DMS 273 treated with DMSO at 0.1 percent for 48 hours (cell line): ENCODE measurements around the gene IL26.

ENCODE experiments used
- DNase-seq: peaks from one replicate; lab custom pipeline; 2025; lab: John Stamatoyannopoulos, UW

The IL26 gene

DNA sequence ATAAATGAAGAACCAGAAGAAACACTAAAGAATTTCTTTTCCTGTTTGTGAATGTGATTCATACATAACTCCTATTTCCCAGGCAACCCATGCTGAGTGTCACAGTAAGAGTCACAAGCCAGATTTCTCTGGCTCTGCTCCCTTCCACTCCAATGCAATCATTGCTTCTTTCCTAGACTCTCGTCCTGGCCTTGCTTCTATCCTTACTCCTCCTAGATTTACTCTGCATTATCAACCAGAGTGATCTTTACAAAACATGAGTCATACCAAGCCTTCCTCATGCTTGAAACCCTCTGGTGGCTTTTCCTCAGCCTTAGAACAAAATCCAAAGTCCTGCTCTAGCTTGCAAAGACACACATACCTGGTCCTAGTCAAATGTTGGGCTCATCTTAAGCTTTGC is 14.5 kb upstream of the IL26 start:
- no peak for DNase-seq

DNA sequence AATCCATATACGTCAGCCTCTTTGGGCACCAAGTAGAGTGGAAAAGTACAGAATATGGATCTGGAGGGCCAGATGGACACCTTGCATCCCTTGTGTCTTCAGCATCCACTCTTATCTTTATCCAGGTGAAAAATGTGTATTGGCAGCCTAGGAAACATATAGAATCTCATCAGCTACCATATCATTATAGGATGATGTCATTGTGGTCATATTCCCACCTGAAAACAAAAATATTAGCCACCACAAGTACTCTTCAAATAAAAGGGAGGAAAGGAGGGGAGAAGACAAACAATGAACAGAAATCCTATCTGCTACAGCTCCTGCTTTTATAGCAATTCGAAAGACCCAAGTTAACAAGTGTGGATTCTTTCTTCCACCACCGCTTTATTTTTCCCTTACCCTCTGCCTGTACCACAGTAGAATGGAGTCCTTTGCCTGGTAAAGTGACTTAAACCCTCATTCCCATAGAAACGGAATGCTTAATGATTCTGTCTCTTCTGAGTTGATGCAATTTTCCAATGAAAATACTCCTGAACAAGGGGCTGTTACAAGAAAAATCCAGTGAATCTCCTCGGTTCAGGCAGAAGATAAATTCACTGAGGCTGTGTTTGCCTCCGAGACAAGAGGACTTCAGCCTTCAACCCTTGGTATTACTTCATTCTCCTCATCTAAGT is 13.8 kb upstream of the IL26 start:
- DNase-seq = no peak

DNA sequence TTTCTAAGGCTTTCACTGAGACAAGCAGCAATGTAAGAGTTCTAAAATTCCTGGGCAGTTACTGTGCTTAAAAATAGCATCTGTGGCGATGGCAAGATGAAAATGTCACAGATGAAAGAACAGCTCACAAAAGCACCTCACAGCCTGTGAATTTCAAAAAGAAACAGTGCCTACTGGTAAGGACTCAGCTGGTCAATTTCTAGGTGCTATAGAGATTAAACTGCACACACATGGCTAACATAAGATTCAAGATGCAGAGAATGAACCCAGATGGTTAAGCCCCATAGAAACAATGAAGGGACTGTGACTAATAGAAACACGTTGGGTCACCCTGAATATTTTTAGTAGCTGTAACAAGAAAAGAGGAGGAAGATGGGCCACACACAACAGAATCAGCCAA is 12.0 kb upstream of the IL26 start:
- no peak for DNase-seq

DNA sequence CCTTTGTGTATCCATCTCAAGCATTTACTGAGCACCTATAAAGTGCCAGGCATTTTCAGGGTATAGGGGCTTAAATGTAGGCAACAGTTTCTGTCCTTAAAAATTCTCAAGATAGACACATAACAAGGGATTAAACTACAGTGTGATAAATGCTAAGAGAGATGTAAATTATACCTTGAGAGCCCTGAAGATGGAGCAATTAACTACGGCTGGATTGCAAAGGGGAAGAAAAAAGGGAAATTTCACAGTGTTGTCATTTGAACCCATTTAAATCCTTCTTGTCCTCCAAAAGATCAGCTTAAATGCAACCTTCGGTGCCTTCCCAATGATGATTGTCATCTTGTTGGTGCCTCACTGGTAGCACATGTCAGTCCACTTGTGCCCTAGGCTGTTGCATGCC is 11.5 kb upstream of the IL26 start:
- DNase-seq = no peak

DNA sequence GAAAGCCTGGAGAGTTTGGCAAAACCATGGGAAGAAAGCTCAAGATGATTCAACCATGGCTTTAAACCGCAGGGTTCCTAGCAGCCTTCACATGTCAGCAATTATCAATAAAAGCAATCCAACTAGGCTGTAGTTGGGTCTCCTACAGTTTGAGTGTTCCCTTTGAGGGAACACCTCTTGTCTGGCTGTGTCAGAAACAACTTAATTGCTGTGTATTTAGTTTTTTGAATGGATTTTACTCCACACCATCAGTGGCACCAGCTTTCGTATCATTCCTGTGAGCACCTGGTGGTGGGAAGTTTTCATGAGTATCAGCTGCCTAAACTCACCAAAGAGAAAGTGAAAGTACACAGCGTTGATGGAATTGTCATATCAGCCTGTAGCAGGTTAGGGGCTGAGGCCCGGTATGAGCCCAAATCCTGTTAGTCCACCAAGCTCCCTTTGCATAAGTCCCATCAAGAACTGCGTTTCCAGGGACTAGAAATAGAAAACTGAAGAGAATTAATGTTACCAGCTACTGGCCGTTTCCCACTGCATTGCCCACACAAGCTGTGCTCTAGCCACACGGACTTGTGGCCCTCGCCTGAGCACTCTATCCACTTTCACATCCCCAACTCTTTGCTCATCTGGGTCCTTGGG is 10.9 kb upstream of the IL26 start:
- no peak for DNase-seq

DNA sequence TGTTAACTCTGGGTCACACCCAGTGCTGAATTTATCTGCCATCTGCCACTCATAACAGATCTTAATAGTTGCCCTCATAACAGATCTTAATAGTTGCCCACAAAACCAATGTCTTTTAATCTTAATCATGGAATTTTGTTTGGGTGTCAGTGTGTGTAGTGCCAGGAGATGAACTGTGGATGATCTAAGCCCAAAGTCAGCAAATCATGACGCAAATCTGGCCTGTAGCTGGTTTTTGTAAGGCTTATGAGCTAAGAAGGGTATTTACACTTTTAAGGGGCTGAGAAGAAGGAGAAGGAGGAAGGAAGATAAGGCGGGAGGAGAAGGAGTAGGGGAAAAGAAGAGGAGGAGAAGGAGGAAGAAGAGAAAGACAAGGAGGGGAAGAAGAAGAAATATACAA is 10.0 kb upstream of the IL26 start:
- DNase-seq = no peak

DNA sequence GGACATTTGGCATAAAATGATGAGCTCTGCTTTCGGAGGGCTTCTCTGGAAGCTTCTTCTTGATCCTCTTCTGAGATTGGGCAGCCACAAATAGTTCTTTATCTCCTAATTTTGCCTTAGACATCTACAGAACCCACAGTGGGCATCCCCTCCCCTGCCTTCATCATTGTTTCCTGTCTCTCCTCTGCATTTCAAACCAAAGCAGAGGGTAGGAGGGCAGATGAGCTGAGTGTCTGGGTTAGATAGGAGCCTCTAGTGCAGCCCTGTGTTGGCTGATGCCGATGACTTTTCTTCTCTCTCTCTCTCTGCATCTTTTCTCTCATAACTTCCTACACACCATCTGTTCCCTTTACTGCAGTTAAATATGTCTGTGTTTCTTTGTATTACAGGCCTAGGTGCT is 8.5 kb upstream of the IL26 start:
- DNase-seq = no peak

DNA sequence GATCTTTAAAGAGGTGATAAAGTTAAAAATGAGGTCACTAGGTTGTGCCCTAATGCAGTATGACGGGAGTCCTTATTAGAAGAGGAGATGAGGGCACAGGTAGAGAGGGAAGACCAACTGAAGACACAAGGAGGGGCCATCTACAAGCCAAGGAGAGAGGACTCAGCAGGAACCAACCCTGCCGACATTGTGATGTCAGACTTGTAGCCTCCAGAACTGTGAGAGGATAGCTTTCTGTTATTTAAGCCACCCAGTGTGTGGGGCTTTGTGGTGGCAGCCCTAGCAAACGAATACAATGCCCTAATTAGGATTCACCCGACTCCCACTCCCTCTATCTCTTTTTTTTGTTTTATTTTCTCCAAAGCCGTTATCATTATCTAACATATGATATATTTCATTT is 7.9 kb upstream of the IL26 start:
- no peak for DNase-seq

DNA sequence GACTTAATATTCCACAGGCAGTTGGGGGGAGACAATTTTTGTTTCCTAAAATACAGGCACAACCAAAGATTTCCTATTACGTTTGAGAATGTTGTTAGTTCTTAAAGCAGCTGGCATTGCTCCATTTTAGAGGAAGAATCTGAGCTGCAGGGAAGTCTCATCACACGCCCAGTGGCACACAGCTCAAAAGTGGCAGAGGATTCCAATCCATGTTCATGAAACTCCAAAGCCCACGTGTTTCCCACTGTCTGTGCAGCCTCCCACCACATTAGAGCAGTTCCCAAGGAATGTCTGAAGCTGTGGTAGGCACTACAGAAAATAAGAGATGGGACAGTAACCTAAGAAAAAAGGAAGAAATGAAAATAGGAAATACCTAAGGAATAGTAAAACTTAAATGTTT is 6.1 kb upstream of the IL26 start:
- DNase-seq = no peak

DNA sequence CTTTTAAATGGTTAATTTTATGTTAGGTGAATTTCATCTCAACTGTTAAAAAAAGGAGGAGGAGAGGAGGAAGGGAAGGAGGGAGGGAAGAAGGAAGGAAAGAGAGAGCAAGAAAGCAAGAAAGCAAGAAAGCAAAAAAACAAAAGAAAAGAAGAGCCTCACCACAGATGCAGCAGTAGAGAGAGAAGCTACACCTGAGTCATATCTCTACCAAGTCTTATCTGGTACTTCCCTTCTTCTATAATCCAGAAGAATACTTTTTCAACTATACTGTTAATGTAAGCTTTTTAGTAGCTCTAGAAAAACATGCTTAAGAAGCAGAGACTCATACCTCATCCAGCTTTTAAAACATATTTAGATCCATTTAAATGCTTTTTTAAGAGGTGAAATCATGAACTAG is 5.6 kb upstream of the IL26 start:
- DNase-seq = no peak

DNA sequence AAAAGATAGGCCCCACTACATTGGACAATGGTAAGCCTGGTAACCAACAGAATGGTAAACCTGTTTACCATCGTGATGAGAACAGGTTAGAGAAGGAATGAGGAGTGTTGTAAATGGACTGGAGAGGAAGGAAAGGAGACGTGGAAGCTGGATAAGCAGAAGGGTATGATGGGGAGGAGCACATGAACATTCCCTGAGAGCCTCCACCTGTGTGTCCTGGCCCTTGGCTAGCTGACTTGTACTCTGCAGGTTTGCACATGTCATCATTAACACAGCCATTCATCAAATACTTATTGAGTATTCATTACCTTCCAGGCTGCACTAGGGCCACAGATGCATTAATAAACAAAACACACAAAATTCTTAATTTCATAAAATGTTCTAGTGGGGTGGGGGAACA is 4.3 kb upstream of the IL26 start:
- DNase-seq = no peak

DNA sequence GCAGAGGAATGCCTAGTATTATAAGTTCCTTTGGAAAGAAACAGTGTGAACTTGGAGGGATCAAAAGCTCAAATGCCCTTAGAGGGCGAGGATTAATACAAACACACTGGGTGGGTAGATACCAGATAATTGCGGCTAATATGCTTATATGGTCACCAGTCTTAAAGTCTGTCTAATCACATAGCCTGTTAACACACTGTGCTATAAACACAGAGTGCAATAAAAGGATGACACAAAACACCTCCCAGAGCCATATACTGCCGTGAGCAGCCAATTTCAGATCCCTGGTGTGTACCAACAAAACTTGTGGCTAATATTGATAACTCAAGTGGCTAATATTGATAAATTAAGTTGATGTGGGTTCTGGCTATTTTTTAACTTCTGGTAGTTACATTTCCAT is 1.7 kb upstream of the IL26 start:
- no peak for DNase-seq

DNA sequence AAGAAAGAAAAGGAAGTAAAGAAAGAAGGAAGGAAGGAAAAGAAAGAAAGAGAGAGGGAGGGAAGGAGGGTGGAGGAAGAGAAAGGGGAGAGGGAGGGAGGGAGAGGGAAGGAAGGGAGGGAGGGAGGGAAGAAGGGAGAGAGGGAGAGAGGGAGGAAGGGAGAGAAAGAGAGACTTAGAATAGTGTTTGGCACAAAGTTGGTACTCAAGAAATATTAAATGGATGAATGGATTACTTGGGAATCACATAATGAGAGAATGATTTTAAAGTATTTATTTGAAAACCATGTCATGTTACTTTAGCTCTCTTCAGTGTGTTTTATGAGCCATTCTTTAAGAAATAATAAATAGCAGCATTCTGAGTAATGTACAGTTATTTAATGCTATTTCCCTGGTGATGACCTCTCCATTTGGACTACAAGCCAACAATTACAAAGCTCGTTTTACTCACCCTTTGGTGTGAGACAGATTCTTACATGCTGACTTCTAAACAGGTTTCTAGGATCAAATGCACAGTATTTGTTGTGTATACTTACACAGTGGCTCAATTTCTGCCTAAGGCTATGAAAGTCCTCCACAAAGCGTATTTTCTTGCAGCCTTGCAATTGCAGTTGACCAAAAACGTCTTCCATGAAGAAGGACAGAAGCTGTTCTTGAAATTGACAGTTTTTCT is 861 bp downstream of the IL26 start:
- DNase-seq = no peak

DNA sequence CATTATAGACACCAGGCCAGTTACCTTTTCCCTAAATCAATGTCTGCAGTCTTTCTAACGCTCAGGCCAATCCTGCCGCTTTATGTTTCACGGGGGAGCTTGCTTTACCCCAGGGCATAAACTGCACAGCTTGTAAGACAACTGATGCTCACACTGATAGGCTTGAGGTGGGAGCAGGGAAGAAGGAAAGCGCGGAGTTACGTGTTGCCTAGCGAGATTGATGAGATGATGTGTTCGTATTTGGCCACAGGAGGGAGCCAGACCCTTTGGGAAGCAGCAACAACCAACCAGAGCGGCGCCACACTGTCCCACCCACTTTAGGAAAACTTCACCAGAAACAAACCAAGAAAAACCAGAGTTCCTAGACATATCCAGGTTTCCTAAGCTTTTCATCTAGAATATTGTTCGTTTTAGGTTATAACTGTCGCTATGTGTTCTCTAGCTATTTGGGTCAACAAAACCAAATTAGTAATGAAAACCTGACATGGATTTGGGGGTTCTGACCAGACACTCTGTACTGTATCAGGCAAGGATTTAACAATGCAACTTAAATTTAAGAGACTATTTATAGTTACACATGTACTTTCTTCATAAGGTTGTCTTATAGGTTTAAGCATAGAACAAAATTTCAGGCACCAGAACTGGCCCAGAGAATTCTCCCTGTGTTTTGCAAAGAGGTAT is 2.4 kb downstream of the IL26 start:
- DNase-seq = peak; percentile 72

DNA sequence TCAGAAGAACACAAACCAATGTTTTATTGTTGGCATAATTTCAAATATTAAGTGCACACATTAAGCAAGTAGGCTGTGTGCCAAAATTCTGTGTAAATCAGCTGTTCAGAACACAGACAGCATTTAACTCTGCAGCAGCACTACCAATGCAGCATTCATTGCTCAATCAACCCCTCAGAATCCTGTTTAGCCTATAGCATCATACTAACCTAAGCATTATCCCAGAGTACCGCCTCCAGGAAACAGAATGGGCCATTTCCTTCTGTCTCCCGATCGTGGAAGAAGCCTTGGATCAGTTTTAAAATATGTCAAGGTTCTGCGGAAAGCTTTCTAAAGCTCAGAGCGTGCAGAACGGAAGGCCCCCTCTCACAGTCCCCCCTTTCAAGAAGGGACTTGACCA is 3.3 kb downstream of the IL26 start:
- DNase-seq = peak; percentile 15

DNA sequence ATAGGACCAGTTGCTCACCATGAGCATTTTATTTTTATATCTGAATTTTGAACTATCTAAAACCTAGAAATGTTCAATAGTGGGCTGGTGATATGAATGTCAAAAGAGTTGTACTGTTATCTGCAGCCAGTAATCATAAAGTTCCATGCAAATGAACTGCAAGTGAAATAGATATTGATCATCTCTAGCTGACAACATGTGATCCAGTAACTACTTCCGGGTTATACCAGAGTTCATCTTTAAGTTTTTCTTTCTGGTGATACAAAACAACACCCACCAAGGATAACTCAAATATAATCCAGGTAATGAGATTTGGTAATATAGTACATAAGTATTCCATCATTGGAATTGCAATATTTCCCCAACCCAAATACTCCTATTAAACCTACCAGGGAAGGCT is 4.1 kb downstream of the IL26 start:
- no peak for DNase-seq

DNA sequence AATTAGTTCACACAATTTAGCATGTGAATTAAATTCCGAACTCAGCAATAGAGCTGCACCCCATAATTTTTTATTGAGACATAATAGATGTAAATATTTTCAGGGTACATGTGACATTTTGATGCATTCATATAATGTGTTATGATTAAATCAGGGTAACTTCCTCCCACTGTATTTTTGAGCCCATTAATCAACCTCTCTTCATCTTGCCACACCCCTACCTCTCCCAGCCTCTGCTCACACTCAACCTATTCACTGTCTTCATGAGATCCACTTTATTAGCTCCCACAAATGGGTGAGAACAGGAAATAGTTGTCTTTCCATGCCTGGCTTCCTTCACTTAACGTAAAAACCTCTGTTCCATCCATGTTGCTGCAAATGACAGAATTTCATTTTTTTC is 14.7 kb downstream of the IL26 start:
- DNase-seq = no peak

DNA sequence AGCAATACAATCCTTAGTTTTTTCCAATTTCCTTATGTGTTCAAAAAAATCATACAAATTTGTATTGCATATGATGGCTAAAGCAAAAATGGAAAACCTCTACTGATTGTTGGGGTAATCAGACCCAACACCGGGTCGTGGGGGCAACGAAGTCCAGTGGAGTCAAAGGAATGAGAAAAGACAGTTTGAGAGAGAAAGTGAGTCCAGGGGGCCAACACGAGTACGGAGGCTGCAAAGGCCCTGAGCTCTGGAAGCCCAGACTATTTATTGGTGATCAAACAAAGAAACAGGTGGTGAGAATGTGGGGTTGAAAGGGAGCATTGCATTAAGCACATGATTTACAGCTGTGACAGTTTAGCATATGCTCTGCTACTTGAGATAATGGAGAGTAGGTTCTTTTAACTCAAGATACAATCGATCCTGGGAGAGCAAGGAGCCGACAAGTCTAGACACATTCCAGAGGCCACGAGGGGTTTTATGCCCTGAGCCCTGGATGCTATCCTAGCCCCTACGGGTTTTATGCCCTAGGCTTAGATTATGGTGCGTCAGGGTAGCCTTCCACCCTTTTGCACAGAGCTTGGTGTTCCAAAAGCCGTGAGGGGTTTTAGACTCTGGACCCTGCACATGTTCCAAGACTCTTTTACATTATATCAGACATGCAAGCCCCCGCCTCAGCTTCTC is 16.4 kb downstream of the IL26 start:
- peak; percentile 79 for DNase-seq

DNA sequence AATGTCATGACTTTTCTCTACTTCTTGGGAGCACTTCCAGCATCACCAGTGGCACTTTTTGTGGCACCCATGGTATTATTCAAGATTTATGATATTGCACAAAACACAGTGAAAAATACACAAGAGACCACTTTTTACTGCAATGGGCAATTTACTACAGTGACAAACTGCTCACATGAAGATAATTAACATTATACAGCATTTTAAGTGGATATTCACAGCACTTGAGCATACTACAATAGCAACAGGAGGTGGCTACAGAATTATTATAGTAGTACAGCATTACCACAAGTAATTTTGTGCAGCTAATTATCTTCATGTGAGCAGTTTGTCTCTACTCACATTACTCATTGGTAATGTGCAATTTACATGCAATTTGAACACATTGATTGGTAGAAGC is 18.3 kb downstream of the IL26 start:
- DNase-seq = peak; percentile 27

DNA sequence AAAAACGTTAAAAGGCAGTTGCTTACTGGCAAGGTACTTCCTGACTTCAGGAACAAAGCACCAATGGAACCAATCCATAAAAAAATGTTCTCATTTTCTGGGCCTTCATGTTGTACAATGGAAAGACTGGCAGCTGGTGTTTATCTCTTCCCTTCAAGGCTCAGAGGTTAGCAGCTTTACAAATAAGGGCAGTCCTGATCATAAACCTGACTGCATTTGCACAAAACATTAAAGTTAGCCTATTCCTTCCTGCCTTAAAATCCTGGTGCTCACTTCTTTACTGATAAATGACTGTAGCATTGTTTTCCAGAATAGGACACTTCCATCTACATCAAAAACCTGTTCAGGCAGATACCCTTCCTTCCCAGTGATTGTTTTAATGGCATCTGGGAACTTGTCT is 19.2 kb downstream of the IL26 start:
- peak; percentile 31 for DNase-seq

DNA sequence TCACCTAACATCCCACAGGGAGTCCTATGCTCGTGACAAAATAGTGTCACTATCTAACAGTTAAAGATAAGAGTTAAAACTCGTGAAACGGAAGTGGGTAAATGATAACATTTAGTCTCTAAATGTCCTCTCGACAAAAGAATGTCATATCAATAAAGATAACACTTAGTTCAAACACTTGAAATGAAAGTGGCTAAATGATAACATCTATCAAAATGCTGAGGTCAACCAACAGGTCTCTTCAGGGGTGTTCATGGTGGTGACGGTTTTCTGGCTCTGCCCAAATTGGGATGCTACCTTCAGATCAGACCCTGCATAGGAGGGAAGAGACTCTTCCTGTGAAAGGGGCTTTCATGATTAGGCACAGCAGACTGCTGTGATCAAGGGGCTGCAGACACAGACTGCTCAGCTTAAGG is 22.1 kb downstream of the IL26 start:
- DNase-seq = no peak

DNA sequence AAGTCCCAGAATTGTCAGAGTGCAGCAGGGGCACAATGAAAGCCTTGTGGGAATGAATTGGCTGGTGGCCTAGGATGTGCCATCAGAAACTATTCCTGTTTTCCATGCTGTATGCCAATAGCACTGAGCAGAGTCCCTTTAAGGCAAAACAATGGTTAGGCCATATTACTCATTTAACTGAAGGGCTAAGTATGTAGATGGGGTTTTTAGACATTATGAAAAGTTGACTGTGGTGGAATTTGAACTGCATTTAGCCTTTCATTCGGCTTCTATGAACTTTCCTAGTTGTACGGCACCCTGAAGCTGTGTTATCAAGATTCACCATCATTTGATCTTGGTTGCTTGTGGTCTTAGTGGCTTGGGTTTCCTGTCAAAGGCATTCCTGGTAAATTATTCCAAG is 24.8 kb downstream of the IL26 start:
- DNase-seq = no peak

DNA sequence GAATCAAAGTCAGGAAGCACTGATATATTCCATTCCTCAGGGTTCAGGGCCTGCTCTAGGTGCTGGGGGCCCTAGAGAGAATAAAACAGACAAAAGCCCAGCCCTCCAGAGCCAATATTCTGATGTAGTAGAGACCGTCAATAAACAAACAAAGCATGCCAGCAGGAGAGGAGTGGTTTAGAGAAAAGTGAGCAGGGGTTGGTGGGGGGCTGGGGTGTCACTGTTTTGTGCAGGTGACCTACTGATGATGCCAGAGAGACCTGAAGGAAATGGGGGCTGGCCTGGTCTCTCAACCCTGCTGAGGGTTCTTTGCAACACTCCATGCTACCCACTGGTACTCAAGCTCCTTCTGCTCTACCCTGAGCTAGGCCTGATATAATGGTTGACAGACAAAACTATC is 26.5 kb downstream of the IL26 start:
- DNase-seq = no peak
